Effector memory CD4-positive, alpha-beta T cell (primary cell): Measurements from ENCODE around the gene ZBTB17.
A peak's percentile ranks its signal among the peaks of the same experiment; 100 is the strongest.
"Not testable (repeated sequence)": the region's sequence is repeated elsewhere in the genome, so short reads cannot be mapped to it uniquely, and the experiment has no call there.

Experiments used
- DNase-seq, 3 donors: peaks; one replicate each; pipeline ENCODE4 v3.0.0-alpha.2; 2020
- H3K27ac ChIP-seq: 2 replicates; pipeline ENCODE4 v1.7.0; 2013; ENCODE audit warnings: mild to moderate bottlenecking, low read length, moderate library complexity; ENCODE audit not compliant: insufficient read depth, poor library complexity, severe bottlenecking
- H3K27me3 ChIP-seq: replicated peaks from 2 replicates; pipeline ENCODE4 v1.7.0; 2013; ENCODE audit warnings: mild to moderate bottlenecking, low read length; ENCODE audit not compliant: insufficient read depth, control insufficient read depth, poor library complexity, severe bottlenecking
- H3K36me3 ChIP-seq: 2 replicates; pipeline ENCODE4 v1.7.0; 2013; ENCODE audit warnings: mild to moderate bottlenecking, low read length, moderate library complexity; ENCODE audit not compliant: control insufficient read depth, insufficient read depth
- H3K4me1 ChIP-seq: 2 replicates; pipeline ENCODE4 v1.7.0; 2013; ENCODE audit warnings: low read length, mild to moderate bottlenecking; ENCODE audit not compliant: control insufficient read depth, insufficient read depth, poor library complexity, severe bottlenecking
- H3K4me3 ChIP-seq: 2 replicates; pipeline ENCODE4 v1.7.0; 2013; ENCODE audit warnings: low read length, low read depth, mild to moderate bottlenecking; ENCODE audit not compliant: insufficient read depth, poor library complexity, severe bottlenecking
- H3K9me3 ChIP-seq: 2 replicates; pipeline ENCODE4 v1.7.0; 2013; ENCODE audit warnings: mild to moderate bottlenecking, low read length, moderate library complexity; ENCODE audit not compliant: control insufficient read depth

ZBTB17 gene

DNA sequence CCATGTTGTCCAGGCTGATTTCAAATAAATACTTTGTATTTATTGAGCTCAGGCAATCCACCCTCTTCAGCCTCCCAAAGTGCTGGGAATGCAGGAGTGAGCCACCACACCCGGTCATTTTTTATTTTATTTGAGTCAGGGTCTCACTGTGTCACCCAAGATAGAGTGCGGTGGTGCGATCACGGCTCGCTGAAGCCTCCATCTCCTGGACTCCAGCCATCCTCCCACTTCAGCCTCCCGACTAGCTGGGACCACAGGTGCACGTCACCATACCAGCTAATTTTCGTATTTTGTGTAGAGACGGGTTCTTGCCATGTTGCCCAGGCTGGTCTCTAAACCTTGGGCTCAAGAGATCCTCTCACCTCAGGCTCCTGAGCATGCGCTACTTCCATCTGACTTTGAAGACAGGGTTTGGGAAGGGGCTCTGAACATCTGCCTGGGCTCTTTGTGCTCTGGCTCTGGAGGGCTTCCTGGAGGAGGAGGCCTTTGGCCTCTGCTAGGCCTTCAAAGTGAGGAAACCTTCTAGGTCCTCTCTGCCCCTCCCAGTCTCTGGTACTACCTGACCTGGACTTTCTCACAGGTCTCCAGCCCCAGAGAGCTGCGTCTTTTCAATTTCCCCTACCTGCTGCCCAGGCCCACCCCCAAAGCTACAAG lies 36.2 kb upstream of the ZBTB17 start:
- H3K27ac ChIP-seq = no peak overlapping the region
- DNase-seq = no peak
- H3K36me3 ChIP-seq = no peaks in the 10 kb centered on the region
- H3K4me1 ChIP-seq = peaks cover 6% of the 10 kb centered on the region
- no peak overlapping the region for H3K4me3 ChIP-seq
- H3K27me3 ChIP-seq = peaks cover 7% of the 10 kb centered on the region
- no peaks in the 10 kb centered on the region for H3K9me3 ChIP-seq

DNA sequence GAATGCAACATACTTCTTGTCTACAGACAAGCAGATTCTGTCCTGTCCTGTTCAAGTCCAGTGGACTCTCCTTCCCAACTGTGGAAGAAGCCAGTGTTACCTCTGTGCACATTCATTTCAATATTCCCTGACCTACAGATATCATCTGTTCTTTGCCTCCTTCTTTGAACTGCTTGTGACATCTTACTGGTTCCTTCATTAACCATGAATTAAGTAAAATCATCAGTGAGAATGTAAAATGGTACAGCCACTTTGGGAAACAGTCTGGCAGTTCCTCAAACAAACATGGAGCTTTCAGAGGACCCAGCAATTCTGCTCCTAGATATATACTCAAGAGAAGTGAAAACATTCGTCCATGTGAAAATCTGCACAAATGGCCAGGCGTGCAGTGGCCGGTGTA lies 34.9 kb upstream of the ZBTB17 start:
- DNase-seq = no peak
- Histone ChIP-seq H3K4me1 (peaks cover 6% of the 10 kb centered on the region), H3K4me3 (no peak overlapping the region), H3K36me3 (no peaks in the 10 kb centered on the region), H3K9me3 (no peaks in the 10 kb centered on the region), H3K27ac (no peak overlapping the region), H3K27me3 (peaks cover 7% of the 10 kb centered on the region)

DNA sequence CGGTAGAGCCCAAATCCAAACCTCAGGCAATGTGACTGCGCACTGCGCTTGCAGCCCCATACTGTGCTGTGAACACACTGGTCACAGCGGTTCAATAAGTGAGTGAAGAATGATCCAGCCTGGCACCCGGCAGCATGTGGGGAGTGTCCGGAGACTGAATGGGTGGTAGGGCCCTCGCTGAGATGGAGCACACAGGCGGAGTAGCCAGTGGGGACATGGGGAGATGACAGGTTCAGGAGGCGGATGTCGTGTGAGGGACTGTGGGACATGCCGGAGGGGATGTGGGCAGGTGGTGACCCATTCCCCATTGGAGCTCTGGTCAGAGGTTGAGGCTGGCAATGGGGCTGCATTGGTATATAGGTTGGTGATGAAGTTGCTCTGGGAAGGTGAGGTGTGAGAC lies 33.8 kb upstream of the ZBTB17 start:
- no peak overlapping the region for H3K4me3 ChIP-seq
- no peak for DNase-seq
- no peaks in the 10 kb centered on the region for H3K36me3 ChIP-seq
- H3K4me1 ChIP-seq = peaks cover 6% of the 10 kb centered on the region
- H3K27ac ChIP-seq = no peak overlapping the region
- H3K9me3 ChIP-seq = no peaks in the 10 kb centered on the region
- peaks cover 7% of the 10 kb centered on the region for H3K27me3 ChIP-seq

GRCh38 chr1:16009030-16009460 lies 33.1 kb upstream of the ZBTB17 start:
- H3K36me3 ChIP-seq = no peaks in the 10 kb centered on the region
- no peaks in the 10 kb centered on the region for H3K9me3 ChIP-seq
- peak; percentile 46 to 58 (median 47) for DNase-seq
- H3K4me1 ChIP-seq = peaks cover 6% of the 10 kb centered on the region
- no peak overlapping the region for H3K4me3 ChIP-seq
- H3K27ac ChIP-seq = no peak overlapping the region
- peaks cover 7% of the 10 kb centered on the region for H3K27me3 ChIP-seq

GRCh38 chr1:16007671-16008341 lies 31.9 kb upstream of the ZBTB17 start:
- peaks cover 1% of the 10 kb centered on the region for H3K4me1 ChIP-seq
- H3K27ac ChIP-seq = no peak overlapping the region
- H3K9me3 ChIP-seq = no peaks in the 10 kb centered on the region
- H3K4me3 ChIP-seq = no peak overlapping the region
- peaks cover 2% of the 10 kb centered on the region for H3K27me3 ChIP-seq
- no peak for DNase-seq
- H3K36me3 ChIP-seq = no peaks in the 10 kb centered on the region

- H3K27me3 ChIP-seq = no peaks in the 10 kb centered on the region
- no peaks in the 10 kb centered on the region for H3K36me3 ChIP-seq
- DNase-seq = no peak
- no peaks in the 10 kb centered on the region for H3K4me1 ChIP-seq
- H3K4me3 ChIP-seq = no peak overlapping the region
- no peak overlapping the region for H3K27ac ChIP-seq
- H3K9me3 ChIP-seq = no peaks in the 10 kb centered on the region
Observed at GRCh38 chr1:16006552-16007485, 30.9 kb upstream of the ZBTB17 start.

- Histone ChIP-seq H3K36me3 (no peaks in the 10 kb centered on the region), H3K4me1 (no peaks in the 10 kb centered on the region), H3K4me3 (no peak overlapping the region), H3K9me3 (no peaks in the 10 kb centered on the region), H3K27me3 (no peaks in the 10 kb centered on the region), H3K27ac (no peak overlapping the region)
- no peak for DNase-seq
Observed at GRCh38 chr1:16006010-16006409, 30.1 kb upstream of the ZBTB17 start.

DNA sequence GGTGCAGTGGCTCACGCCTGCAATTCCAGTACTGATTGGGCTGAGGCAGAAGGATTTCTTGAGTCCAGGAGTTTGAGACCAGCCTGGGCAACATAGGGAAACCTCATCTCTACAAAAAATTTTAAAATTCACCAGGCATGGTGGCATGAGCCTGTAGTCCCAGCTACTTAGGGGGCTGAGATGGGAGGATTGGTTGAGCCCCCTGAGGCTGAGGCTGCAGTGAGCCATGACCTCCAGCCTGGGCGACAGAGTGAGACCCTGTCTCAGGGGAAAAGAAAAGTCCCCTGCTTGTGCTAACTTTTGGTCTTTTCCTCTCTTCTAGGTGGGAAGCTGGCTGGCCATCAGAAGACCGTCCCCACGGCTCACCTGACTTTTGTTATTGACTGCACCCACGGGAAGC lies 29.7 kb upstream of the ZBTB17 start:
- no peak for DNase-seq
- no peaks in the 10 kb centered on the region for H3K27me3 ChIP-seq
- H3K27ac ChIP-seq = no peak overlapping the region

GRCh38 chr1:16001274-16001673 lies 25.4 kb upstream of the ZBTB17 start:
- not testable (repeated sequence) for H3K27ac ChIP-seq, H3K36me3 ChIP-seq, DNase-seq, H3K4me1 ChIP-seq, H3K4me3 ChIP-seq, H3K9me3 ChIP-seq, H3K27me3 ChIP-seq

More for the DNA sequence above, 29.7 kb upstream of the ZBTB17 start:
- H3K36me3 ChIP-seq = no peaks in the 10 kb centered on the region
- H3K9me3 ChIP-seq = no peaks in the 10 kb centered on the region
- no peaks in the 10 kb centered on the region for H3K4me1 ChIP-seq
- no peak overlapping the region for H3K4me3 ChIP-seq

GRCh38 chr1:15998929-15999328 lies 23.0 kb upstream of the ZBTB17 start:
- no peak for DNase-seq
- H3K9me3 ChIP-seq = no peaks in the 10 kb centered on the region
- H3K36me3 ChIP-seq = no peaks in the 10 kb centered on the region
- no peak overlapping the region for H3K4me3 ChIP-seq
- H3K4me1 ChIP-seq = no peaks in the 10 kb centered on the region
- no peak overlapping the region for H3K27ac ChIP-seq
- no peaks in the 10 kb centered on the region for H3K27me3 ChIP-seq
